Measurements from ENCODE around the gene ZNF112.

- TF ChIP-seq TSHZ2 (CRISPR knock-in tag; IDR thresholded peaks at IDR 0.05), result no peak
- TF ChIP-seq CREB5 (CRISPR knock-in tag; IDR thresholded peaks at IDR 0.05; ENCODE audit: low read depth), result no peak
- no peak for TF ChIP-seq RARB (CRISPR knock-in tag; IDR thresholded peaks at IDR 0.05)
- TF ChIP-seq, protein P1, sequence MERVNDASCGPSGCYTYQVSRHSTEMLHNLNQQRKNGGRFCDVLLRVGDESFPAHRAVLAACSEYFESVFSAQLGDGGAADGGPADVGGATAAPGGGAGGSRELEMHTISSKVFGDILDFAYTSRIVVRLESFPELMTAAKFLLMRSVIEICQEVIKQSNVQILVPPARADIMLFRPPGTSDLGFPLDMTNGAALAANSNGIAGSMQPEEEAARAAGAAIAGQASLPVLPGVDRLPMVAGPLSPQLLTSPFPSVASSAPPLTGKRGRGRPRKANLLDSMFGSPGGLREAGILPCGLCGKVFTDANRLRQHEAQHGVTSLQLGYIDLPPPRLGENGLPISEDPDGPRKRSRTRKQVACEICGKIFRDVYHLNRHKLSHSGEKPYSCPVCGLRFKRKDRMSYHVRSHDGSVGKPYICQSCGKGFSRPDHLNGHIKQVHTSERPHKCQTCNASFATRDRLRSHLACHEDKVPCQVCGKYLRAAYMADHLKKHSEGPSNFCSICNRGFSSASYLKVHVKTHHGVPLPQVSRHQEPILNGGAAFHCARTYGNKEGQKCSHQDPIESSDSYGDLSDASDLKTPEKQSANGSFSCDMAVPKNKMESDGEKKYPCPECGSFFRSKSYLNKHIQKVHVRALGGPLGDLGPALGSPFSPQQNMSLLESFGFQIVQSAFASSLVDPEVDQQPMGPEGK (CRISPR knock-in tag; IDR thresholded peaks at IDR 0.05; ENCODE audit: borderline replicate concordance), result no peak
- no peak for TF ChIP-seq ZNF70 (CRISPR knock-in tag; IDR thresholded peaks at IDR 0.05)
- no peak for TF ChIP-seq PPARA (CRISPR knock-in tag; IDR thresholded peaks at IDR 0.05; ENCODE audit: borderline replicate concordance)
- TF ChIP-seq ISL1 (CRISPR knock-in tag; IDR thresholded peaks at IDR 0.05), result no peak
- TF ChIP-seq ZFP30 (CRISPR knock-in tag; IDR thresholded peaks at IDR 0.05), result no peak
- no peak for TF ChIP-seq ZNF8 (CRISPR knock-in tag; IDR thresholded peaks at IDR 0.05)
Observed at GRCh38 chr19:44332145-44332544, 24.3 kb downstream of the ZNF112 start.
